GM21390 (cell line): Measurements from ENCODE around the gene RHBDF2.

ENCODE experiments used
- ATAC-seq: cut with Tn5 transposase; IDR thresholded peaks from one replicate; pipeline ENCODE4 v1.9.1; 2021; ENCODE audit not compliant: unreplicated experiment

The RHBDF2 gene

GRCh38 chr17:76441686-76442340 is 59.4 kb downstream of the RHBDF2 start:
- no peak for ATAC-seq

- no peak for ATAC-seq
Measured at GRCh38 chr17:76440751-76441362, 60.4 kb downstream of the RHBDF2 start.

DNA sequence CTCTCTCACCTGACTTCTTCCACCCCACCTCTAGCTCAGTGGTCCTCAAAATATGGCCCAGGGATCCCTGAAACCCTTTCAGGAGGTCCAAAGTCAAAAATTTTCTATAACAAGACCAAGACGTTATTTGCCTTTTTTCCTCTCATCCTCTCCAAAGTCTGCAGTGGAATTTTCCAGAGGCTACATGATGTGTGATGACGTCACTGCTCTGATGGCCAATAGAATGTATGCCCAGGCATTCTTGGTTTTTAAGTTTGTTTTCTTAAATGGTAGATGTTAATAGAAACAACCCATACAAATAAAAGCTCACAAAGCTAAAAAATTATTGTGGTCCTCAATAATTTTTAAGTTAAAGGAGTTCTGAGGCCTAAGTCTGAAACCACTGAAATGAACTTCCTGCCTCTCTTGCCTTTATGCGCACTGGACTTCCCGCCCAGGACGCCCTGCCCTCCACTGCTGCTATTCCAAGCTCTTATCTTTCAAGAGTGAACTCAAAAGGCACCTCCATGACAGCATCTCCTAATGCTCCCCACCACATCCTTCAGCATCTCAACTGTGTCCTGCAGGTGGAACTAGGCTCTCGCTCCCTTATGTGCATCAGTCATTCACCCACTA is 61.8 kb downstream of the RHBDF2 start:
- ATAC-seq: no peak

DNA sequence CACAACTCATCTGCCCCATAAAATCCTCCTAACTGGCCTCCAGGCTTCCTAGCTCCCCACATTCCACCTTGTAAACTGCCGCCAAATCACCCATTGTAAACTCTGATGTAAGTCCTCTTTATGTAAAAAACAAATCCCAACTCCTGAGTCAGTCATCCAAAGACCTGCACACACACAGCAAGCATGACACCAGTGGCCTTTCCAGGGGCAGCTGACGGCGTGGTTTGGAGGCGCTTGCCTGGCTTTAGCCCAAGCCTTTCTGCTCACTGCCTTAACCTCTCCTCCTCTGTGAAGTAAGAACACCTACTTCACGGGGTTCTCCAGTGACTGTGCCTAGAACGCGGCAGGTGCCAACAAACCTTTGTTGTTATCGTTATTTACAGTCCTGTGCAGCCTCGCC is 62.3 kb downstream of the RHBDF2 start:
- ATAC-seq: no peak

- no peak for ATAC-seq
Measured at GRCh38 chr17:76437467-76438402, 63.5 kb downstream of the RHBDF2 start.

- ATAC-seq: no peak
Measured at GRCh38 chr17:76435751-76436150, 65.5 kb downstream of the RHBDF2 start.

DNA sequence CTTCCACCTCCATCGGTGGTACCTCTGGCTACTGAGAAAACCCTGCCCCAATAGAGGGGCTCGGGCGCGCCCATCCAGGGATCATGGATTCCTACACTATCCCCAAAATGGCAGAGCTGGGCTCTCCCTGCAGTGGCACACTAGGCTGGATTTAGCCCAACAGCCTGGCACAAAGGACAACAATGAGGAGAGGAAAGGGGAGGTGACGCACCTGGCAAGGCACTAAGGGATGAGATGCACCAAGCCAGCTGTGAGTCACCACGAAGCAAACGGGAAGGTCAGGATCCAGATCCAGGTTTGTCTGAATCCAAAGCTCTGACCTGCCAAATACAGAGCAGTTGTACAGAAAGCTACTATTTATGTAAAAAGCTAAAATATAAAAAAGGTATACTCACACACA is 66.4 kb downstream of the RHBDF2 start:
- ATAC-seq: no peak

DNA sequence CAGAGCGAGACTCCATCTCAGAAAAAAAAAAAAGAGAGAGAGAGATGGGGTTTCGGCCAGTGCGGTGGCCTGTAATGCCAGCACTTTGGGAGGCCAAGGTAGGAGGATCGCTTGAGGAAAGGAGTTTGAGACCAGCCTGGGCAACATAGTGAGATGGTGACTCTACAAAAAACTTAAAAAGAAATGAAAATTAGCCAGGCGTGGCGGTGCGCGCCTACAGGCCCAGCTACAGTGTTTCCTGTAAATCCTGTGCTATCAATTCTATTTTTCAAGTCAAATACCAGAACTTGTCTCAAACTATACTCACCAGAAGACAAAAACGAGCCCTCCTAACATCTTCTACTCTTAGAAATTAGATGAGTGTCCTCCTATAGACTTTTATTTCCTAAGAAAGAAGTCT is 67.5 kb downstream of the RHBDF2 start:
- no peak for ATAC-seq

GRCh38 chr17:76432712-76433336 is 68.4 kb downstream of the RHBDF2 start:
- ATAC-seq: no peak

DNA sequence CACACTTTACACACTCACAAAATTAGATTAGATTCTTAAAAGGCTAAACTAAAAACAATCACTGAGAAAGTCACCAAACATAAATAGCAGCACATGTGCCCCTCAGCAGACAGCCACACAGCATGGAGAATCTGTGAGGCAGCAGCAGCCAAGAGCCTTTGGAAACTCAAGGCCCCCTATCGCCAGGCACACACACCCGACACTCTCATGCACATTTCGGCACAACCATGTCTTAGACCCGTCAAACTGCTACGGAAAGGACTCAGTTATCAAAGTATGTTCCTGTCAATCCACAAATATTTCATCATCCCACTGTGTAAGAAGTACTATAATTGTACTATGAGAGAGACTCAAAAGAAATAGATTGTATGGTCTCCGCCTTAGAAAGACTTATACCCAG is 69.2 kb downstream of the RHBDF2 start:
- ATAC-seq: no peak

DNA sequence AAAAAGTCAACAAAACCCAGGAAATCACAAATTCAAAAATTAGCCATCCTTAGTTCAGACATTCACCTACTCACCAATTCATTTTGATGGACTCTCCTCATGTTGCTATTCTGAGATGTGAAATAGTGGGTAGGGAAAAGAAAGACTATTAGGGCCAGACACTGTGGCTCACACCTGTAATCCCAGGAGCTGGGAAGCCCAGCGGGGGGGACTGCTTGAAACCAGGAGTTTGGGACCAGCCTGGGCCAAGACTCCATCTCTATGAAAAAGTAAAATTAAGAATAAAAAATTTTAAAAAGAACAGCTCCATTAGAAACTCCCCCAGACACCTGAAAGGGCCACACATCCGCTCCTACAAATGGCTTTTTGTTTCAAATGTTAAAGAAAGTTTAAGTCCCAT is 69.7 kb downstream of the RHBDF2 start:
- no peak for ATAC-seq

DNA sequence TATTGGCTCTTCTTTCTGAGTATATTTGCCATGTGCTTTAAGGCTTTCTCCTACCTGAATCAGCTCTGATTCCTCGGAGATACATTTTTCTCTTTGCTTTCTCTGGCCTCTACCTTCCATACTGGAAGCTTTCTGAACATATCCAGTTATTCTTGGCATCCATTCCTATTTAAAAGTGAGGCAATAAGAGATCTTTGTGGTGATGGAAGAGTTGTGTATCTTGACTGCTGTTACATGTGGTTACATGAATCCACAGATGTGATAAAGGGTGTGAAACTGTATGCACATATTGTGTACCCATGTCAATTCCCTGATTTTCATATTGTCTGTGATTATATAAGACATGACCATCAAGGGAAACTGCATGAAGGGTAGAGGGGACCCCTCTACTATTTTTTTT is 72.7 kb downstream of the RHBDF2 start:
- ATAC-seq: no peak

- ATAC-seq: no peak
Measured at GRCh38 chr17:76427501-76428231, 73.6 kb downstream of the RHBDF2 start.

GRCh38 chr17:76426853-76427252 is 74.4 kb downstream of the RHBDF2 start:
- no peak for ATAC-seq

DNA sequence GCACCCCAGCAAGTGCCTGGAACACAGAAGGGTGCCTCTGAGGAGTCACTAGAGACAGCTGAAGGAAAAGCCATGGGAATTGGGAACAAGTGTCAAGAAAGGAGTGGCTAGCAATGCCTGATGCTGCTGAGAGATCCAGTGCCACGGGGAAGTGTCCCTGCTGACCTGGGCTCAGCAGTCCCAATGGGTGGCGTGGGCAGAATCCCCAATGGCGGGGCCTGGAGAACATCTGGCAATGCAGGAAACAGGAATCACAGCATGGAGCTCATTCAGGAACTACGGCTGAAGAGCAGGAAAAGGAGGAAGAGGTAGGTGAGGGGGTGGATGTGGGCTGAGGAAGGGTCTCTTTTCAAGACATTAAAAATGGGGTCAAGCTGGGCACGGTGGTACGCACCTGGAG is 78.4 kb downstream of the RHBDF2 start:
- ATAC-seq: no peak

GRCh38 chr17:76422406-76422805 is 78.8 kb downstream of the RHBDF2 start:
- no peak for ATAC-seq

- ATAC-seq: no peak
Measured at GRCh38 chr17:76421044-76421407, 80.2 kb downstream of the RHBDF2 start.
